Astrocyte (in vitro differentiated cells and primary cell): ENCODE measurements around the gene COX19. TPM values are rescaled to one million over a fixed set of nuclear protein-coding genes. Genes with fewer than 3 reads are reported as not detected.
A peak's percentile ranks its signal among the peaks of the same experiment; 100 is the strongest.

ENCODE experiments used
- DNase-seq: peaks from one replicate; pipeline ENCODE4 v3.0.0-alpha.2; 2010; ENCODE audit warnings: low read depth
- FAIRE-seq: peaks from 2 replicates; lab custom pipeline; 2011; peaks lifted over from hg19 to GRCh38; lab: Jason Lieb, UNC
- H2AFZ ChIP-seq: 2 replicates; pipeline ENCODE4 v1.6.0; 2012; ENCODE audit warnings: low read depth, low read length, inconsistent platforms
- H3K27ac ChIP-seq: 2 replicates; pipeline ENCODE4 v1.5.1; 2011; ENCODE audit warnings: low read depth, low read length, inconsistent platforms
- H3K27me3 ChIP-seq: 2 replicates; pipeline ENCODE4 v1.6.0; 2011; ENCODE audit warnings: low read length, inconsistent platforms; ENCODE audit not compliant: insufficient read depth
- H3K36me3 ChIP-seq: 2 replicates; pipeline ENCODE4 v1.5.1; 2011; ENCODE audit warnings: low read length, inconsistent platforms; ENCODE audit not compliant: insufficient read depth
- H3K4me1 ChIP-seq: 2 replicates; pipeline ENCODE4 v1.5.1; 2011; ENCODE audit warnings: low read length, inconsistent platforms; ENCODE audit not compliant: insufficient read depth
- H3K4me2 ChIP-seq: 2 replicates; pipeline ENCODE4 v1.6.0; 2012; ENCODE audit warnings: low read length, inconsistent platforms
- H3K4me3 ChIP-seq: 2 replicates; pipeline ENCODE4 v1.5.1; 2011; ENCODE audit warnings: low read depth, mild to moderate bottlenecking, low read length, inconsistent platforms; ENCODE audit not compliant: insufficient read depth
- H3K79me2 ChIP-seq: 2 replicates; pipeline ENCODE4 v1.6.0; 2012; ENCODE audit warnings: mild to moderate bottlenecking, low read length, inconsistent platforms; ENCODE audit not compliant: insufficient read depth
- H3K9ac ChIP-seq: 2 replicates; pipeline ENCODE4 v1.6.0; 2012; ENCODE audit warnings: mild to moderate bottlenecking, low read length, inconsistent platforms
- H3K9me3 ChIP-seq: 2 replicates; pipeline ENCODE4 v1.5.1; 2012; ENCODE audit warnings: low read depth, mild to moderate bottlenecking, low read length, inconsistent platforms; ENCODE audit not compliant: insufficient read depth
- H4K20me1 ChIP-seq: 2 replicates; pipeline ENCODE4 v1.6.0; 2012; ENCODE audit warnings: low read length, inconsistent platforms; ENCODE audit not compliant: insufficient read depth
- H3K27ac Mint-ChIP-seq: one replicate; pipeline ENCODE4 v1.8.0; 2021; ENCODE audit warnings: mild to moderate bottlenecking, mixed read lengths; ENCODE audit not compliant: unreplicated experiment
- H3K27me3 Mint-ChIP-seq: one replicate; pipeline ENCODE4 v1.8.0; 2021; ENCODE audit warnings: low read depth, mixed read lengths; ENCODE audit not compliant: unreplicated experiment
- H3K36me3 Mint-ChIP-seq: one replicate; pipeline ENCODE4 v1.8.0; 2021; ENCODE audit warnings: low read depth, mixed read lengths; ENCODE audit not compliant: unreplicated experiment
- H3K4me1 Mint-ChIP-seq: one replicate; pipeline ENCODE4 v1.8.0; 2021; ENCODE audit warnings: low read depth, mixed read lengths; ENCODE audit not compliant: unreplicated experiment
- H3K4me3 Mint-ChIP-seq: one replicate; pipeline ENCODE4 v1.8.0; 2021; ENCODE audit warnings: mild to moderate bottlenecking, moderate library complexity, mixed read lengths; ENCODE audit not compliant: unreplicated experiment
- H3K9me3 Mint-ChIP-seq: one replicate; pipeline ENCODE4 v1.8.0; 2021; ENCODE audit warnings: mild to moderate bottlenecking, mixed read lengths; ENCODE audit not compliant: unreplicated experiment
- CTCF ChIP-seq: IDR thresholded peaks from 2 replicates; pipeline ENCODE4 v1.5.1; 2011; ENCODE audit warnings: low read depth, mild to moderate bottlenecking, inconsistent platforms, low read length, moderate library complexity; ENCODE audit not compliant: insufficient read depth
- EZH2 ChIP-seq: IDR thresholded peaks from 2 replicates; pipeline ENCODE4 v1.6.1; 2012; ENCODE audit warnings: mild to moderate bottlenecking, low read length, inconsistent platforms; ENCODE audit not compliant: insufficient read depth
- total RNA-seq: library from RNA; stranded (reverse); gene quantifications from 2 replicates; pipeline ENCODE4 v1.2.1, GENCODE V29; 2021

COX19 gene
- total RNA-seq, 1 donor from 2014 or later, result 13.4 TPM

DNA sequence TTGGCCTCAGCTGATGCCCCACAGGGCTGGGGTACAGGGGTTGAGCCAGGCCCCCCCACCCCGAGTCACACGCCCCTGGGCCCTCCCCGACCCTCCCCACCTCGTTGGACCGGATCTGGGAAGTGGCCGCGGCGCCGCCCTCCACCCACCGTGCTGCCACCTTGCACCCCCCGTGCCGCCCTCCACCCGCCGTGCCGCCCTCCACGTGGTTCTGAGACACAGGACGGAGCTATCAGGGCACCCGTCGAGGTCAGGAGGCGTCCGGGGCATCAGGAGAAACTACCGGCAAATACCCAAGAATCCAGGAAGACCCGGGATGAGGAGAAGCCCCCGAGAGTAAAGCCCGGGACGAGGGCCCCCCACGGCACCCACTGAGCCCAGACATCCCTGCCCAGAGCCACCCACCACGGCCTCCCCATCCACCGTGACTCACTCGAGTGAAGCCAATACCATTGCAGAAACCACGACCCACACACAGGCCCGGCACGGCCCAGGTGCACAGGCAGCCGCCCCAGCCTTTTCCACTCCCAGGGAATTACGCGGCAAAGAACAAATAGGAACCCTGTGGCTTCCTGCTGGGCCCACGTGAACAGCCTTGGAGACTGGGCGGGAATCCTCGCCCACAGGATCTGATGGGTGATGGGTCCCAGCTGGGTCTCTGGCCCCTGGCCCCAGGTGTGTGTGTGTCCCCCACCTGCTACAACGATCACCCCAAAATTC, 54.8 kb downstream of the COX19 start:
- Histone ChIP-seq H3K4me1 (peaks cover 21% of the 10 kb centered on the region), H2AFZ (no peak overlapping the region)
- no peak for DNase-seq

GRCh38 chr7:919924-920341, 55.4 kb downstream of the COX19 start:
- no peaks in the 10 kb centered on the region for H3K9me3 ChIP-seq
- H3K27ac Mint-ChIP-seq, result no peak overlapping the region
- H3K79me2 ChIP-seq, result no peaks in the 10 kb centered on the region
- DNase-seq (no peak), FAIRE-seq (no peak)
- H3K4me2 ChIP-seq, result no peak overlapping the region
- no peak overlapping the region for H3K27ac ChIP-seq
- H3K36me3 ChIP-seq, result no peaks in the 10 kb centered on the region
- H3K36me3 Mint-ChIP-seq, result no peaks in the 10 kb centered on the region
- peaks cover 4% of the 10 kb centered on the region for H3K27me3 ChIP-seq
- no peak overlapping the region for H3K4me3 Mint-ChIP-seq
- peaks cover 18% of the 10 kb centered on the region for H3K27me3 Mint-ChIP-seq
- H3K4me1 ChIP-seq, result peaks cover 20% of the 10 kb centered on the region
- no peak overlapping the region for H2AFZ ChIP-seq
- peaks cover 13% of the 10 kb centered on the region for H3K4me1 Mint-ChIP-seq
- peaks cover 1% of the 10 kb centered on the region for H3K9me3 Mint-ChIP-seq
- H3K9ac ChIP-seq, result no peak overlapping the region
- TF ChIP-seq CTCF (no peak), EZH2 (no peak)
- no peaks in the 10 kb centered on the region for H4K20me1 ChIP-seq
- H3K4me3 ChIP-seq, result no peak overlapping the region

More for the DNA sequence above, 54.8 kb downstream of the COX19 start:
- Histone ChIP-seq H3K4me2 (no peak overlapping the region), H3K4me3 (no peak overlapping the region), H3K36me3 (no peaks in the 10 kb centered on the region), H3K27me3 (peaks cover 4% of the 10 kb centered on the region), H3K9ac (no peak overlapping the region), H3K27ac (no peak overlapping the region), H3K9me3 (no peaks in the 10 kb centered on the region), H3K79me2 (no peaks in the 10 kb centered on the region), H4K20me1 (no peaks in the 10 kb centered on the region)
- no peak for FAIRE-seq
- Mint-ChIP-seq H3K36me3 (no peaks in the 10 kb centered on the region), H3K4me3 (peak overlapping the region; percentile 50), H3K27me3 (peaks cover 14% of the 10 kb centered on the region), H3K4me1 (peaks cover 13% of the 10 kb centered on the region), H3K9me3 (no peaks in the 10 kb centered on the region), H3K27ac (peak overlapping the region; percentile 34)
- TF ChIP-seq CTCF, result no peak
- no peak for TF ChIP-seq EZH2

GRCh38 chr7:919114-919442, 56.3 kb downstream of the COX19 start:
- DNase-seq (no peak), FAIRE-seq (no peak)
- TF ChIP-seq EZH2, result no peak
- no peak for TF ChIP-seq CTCF
- Histone ChIP-seq H2AFZ (no peak overlapping the region), H3K79me2 (no peaks in the 10 kb centered on the region), H3K9ac (no peak overlapping the region), H3K4me2 (no peak overlapping the region), H3K27me3 (peaks cover 4% of the 10 kb centered on the region), H3K27ac (no peak overlapping the region), H3K4me1 (peaks cover 13% of the 10 kb centered on the region), H3K9me3 (no peaks in the 10 kb centered on the region), H3K36me3 (no peaks in the 10 kb centered on the region), H3K4me3 (no peak overlapping the region), H4K20me1 (no peaks in the 10 kb centered on the region)
- H3K36me3 Mint-ChIP-seq, result no peaks in the 10 kb centered on the region
- no peak overlapping the region for H3K4me3 Mint-ChIP-seq
- peaks cover 18% of the 10 kb centered on the region for H3K27me3 Mint-ChIP-seq
- H3K9me3 Mint-ChIP-seq, result peaks cover 1% of the 10 kb centered on the region
- H3K27ac Mint-ChIP-seq, result no peak overlapping the region
- H3K4me1 Mint-ChIP-seq, result peaks cover 10% of the 10 kb centered on the region
